ENCODE data around the gene FSTL3. TPM values are rescaled to one million over a fixed set of nuclear protein-coding genes. Genes with fewer than 3 reads are reported as not detected.

FSTL3 gene
- polyA plus RNA-seq, 2 donors: 5.9 to 7.8 TPM

- H3K27ac ChIP-seq (ENCODE audit: low read depth in 2 of 2, low read length in 1 of 2): peak overlapping the region in 1 of 2 donors; percentile 27
- H3K9me3 ChIP-seq (ENCODE audit: control insufficient read depth in 2 of 2, insufficient read depth in 1 of 2, low read depth in 1 of 2, low read length in 1 of 2): peaks cover 0 to 7% of the 10 kb centered on the region in 2 donors
- H3K4me3 ChIP-seq (ENCODE audit: low read depth in 1 of 2, low read length in 2 of 2): no peak overlapping the region
- no peaks in the 10 kb centered on the region for H3K36me3 ChIP-seq (ENCODE audit: control insufficient read depth in 2 of 2, insufficient read depth in 2 of 2, low read length in 1 of 2)
- WGBS, 2 donors: 15 to 32% methylated on average over 42 to 79 of the region's 79 CpGs
- peaks cover 0 to 5% of the 10 kb centered on the region in 2 donors for H3K4me1 ChIP-seq (ENCODE audit: control insufficient read depth in 2 of 2, insufficient read depth in 2 of 2, low read length in 1 of 2)
- no peaks in the 10 kb centered on the region for H3K27me3 ChIP-seq (ENCODE audit: control insufficient read depth in 1 of 2, insufficient read depth in 2 of 2, low read length in 2 of 2)
Observed at GRCh38 chr19:719636-720344, 43.6 kb downstream of the FSTL3 start.

GRCh38 chr19:720345-721160, 44.4 kb downstream of the FSTL3 start:
- Histone ChIP-seq H3K27ac (ENCODE audit: low read depth in 2 of 2, low read length in 1 of 2) (no peak overlapping the region), H3K9me3 (ENCODE audit: control insufficient read depth in 2 of 2, insufficient read depth in 1 of 2, low read depth in 1 of 2, low read length in 1 of 2) (peaks cover 0 to 3% of the 10 kb centered on the region in 2 donors), H3K36me3 (ENCODE audit: control insufficient read depth in 2 of 2, insufficient read depth in 2 of 2, low read length in 1 of 2) (no peaks in the 10 kb centered on the region), H3K4me3 (ENCODE audit: low read depth in 1 of 2, low read length in 2 of 2) (no peak overlapping the region), H3K4me1 (ENCODE audit: control insufficient read depth in 2 of 2, insufficient read depth in 2 of 2, low read length in 1 of 2) (peaks cover 0 to 5% of the 10 kb centered on the region in 2 donors), H3K27me3 (ENCODE audit: control insufficient read depth in 1 of 2, insufficient read depth in 2 of 2, low read length in 2 of 2) (no peaks in the 10 kb centered on the region)
- WGBS, 2 donors: 36 to 46% methylated on average over 32 to 54 of the region's 58 CpGs

- Histone ChIP-seq H3K4me3 (ENCODE audit: low read depth in 1 of 2, low read length in 2 of 2) (no peak overlapping the region), H3K36me3 (ENCODE audit: control insufficient read depth in 2 of 2, insufficient read depth in 2 of 2, low read length in 1 of 2) (no peaks in the 10 kb centered on the region), H3K27me3 (ENCODE audit: control insufficient read depth in 1 of 2, insufficient read depth in 2 of 2, low read length in 2 of 2) (no peaks in the 10 kb centered on the region), H3K9me3 (ENCODE audit: control insufficient read depth in 2 of 2, insufficient read depth in 1 of 2, low read depth in 1 of 2, low read length in 1 of 2) (no peaks in the 10 kb centered on the region), H3K4me1 (ENCODE audit: control insufficient read depth in 2 of 2, insufficient read depth in 2 of 2, low read length in 1 of 2) (peaks cover 0 to 5% of the 10 kb centered on the region in 2 donors), H3K27ac (ENCODE audit: low read depth in 2 of 2, low read length in 1 of 2) (no peak overlapping the region)
- WGBS, 2 donors: 60% methylated on average over 17 of the region's 17 CpGs
Observed at GRCh38 chr19:722553-723101, 46.4 kb downstream of the FSTL3 start.

GRCh38 chr19:723247-723646, 47.1 kb downstream of the FSTL3 start:
- WGBS, 2 donors: 79 to 83% methylated on average over 13 of the region's 13 CpGs
- no peaks in the 10 kb centered on the region for H3K9me3 ChIP-seq (ENCODE audit: control insufficient read depth in 2 of 2, insufficient read depth in 1 of 2, low read depth in 1 of 2, low read length in 1 of 2)
- H3K27me3 ChIP-seq (ENCODE audit: control insufficient read depth in 1 of 2, insufficient read depth in 2 of 2, low read length in 2 of 2): no peaks in the 10 kb centered on the region
- H3K36me3 ChIP-seq (ENCODE audit: control insufficient read depth in 2 of 2, insufficient read depth in 2 of 2, low read length in 1 of 2): no peaks in the 10 kb centered on the region
- peaks cover 0 to 5% of the 10 kb centered on the region in 2 donors for H3K4me1 ChIP-seq (ENCODE audit: control insufficient read depth in 2 of 2, insufficient read depth in 2 of 2, low read length in 1 of 2)
- no peak overlapping the region for H3K4me3 ChIP-seq (ENCODE audit: low read depth in 1 of 2, low read length in 2 of 2)
- no peak overlapping the region for H3K27ac ChIP-seq (ENCODE audit: low read depth in 2 of 2, low read length in 1 of 2)

GRCh38 chr19:723714-724113, 47.5 kb downstream of the FSTL3 start:
- WGBS, 2 donors: 85 to 92% methylated on average over 18 of the region's 18 CpGs
- no peaks in the 10 kb centered on the region for H3K9me3 ChIP-seq (ENCODE audit: control insufficient read depth in 2 of 2, insufficient read depth in 1 of 2, low read depth in 1 of 2, low read length in 1 of 2)
- H3K4me3 ChIP-seq (ENCODE audit: low read depth in 1 of 2, low read length in 2 of 2): no peak overlapping the region
- no peaks in the 10 kb centered on the region for H3K27me3 ChIP-seq (ENCODE audit: control insufficient read depth in 1 of 2, insufficient read depth in 2 of 2, low read length in 2 of 2)
- no peak overlapping the region for H3K27ac ChIP-seq (ENCODE audit: low read depth in 2 of 2, low read length in 1 of 2)
- H3K4me1 ChIP-seq (ENCODE audit: control insufficient read depth in 2 of 2, insufficient read depth in 2 of 2, low read length in 1 of 2): peaks cover 0 to 5% of the 10 kb centered on the region in 2 donors
- no peaks in the 10 kb centered on the region for H3K36me3 ChIP-seq (ENCODE audit: control insufficient read depth in 2 of 2, insufficient read depth in 2 of 2, low read length in 1 of 2)

GRCh38 chr19:725461-726089, 49.4 kb downstream of the FSTL3 start:
- 87 to 90% methylated on average over 13 of the region's 13 CpGs for WGBS, 2 donors
- no peaks in the 10 kb centered on the region for H3K27me3 ChIP-seq (ENCODE audit: control insufficient read depth in 1 of 2, insufficient read depth in 2 of 2, low read length in 2 of 2)
- H3K4me1 ChIP-seq (ENCODE audit: control insufficient read depth in 2 of 2, insufficient read depth in 2 of 2, low read length in 1 of 2): no peaks in the 10 kb centered on the region
- H3K27ac ChIP-seq (ENCODE audit: low read depth in 2 of 2, low read length in 1 of 2): no peak overlapping the region
- no peak overlapping the region for H3K4me3 ChIP-seq (ENCODE audit: low read depth in 1 of 2, low read length in 2 of 2)
- H3K36me3 ChIP-seq (ENCODE audit: control insufficient read depth in 2 of 2, insufficient read depth in 2 of 2, low read length in 1 of 2): no peaks in the 10 kb centered on the region
- no peaks in the 10 kb centered on the region for H3K9me3 ChIP-seq (ENCODE audit: control insufficient read depth in 2 of 2, insufficient read depth in 1 of 2, low read depth in 1 of 2, low read length in 1 of 2)

- 77 to 81% methylated on average over 43 of the region's 43 CpGs for WGBS, 2 donors
- H3K27ac ChIP-seq (ENCODE audit: low read depth in 2 of 2, low read length in 1 of 2): peak overlapping the region; percentile 48 to 79
Observed at GRCh38 chr19:726993-727956, 51.1 kb downstream of the FSTL3 start.

GRCh38 chr19:728011-728410, 51.8 kb downstream of the FSTL3 start:
- Histone ChIP-seq H3K27me3 (ENCODE audit: control insufficient read depth in 1 of 2, insufficient read depth in 2 of 2, low read length in 2 of 2) (no peaks in the 10 kb centered on the region), H3K4me1 (ENCODE audit: control insufficient read depth in 2 of 2, insufficient read depth in 2 of 2, low read length in 1 of 2) (no peaks in the 10 kb centered on the region), H3K27ac (ENCODE audit: low read depth in 2 of 2, low read length in 1 of 2) (peak overlapping the region in 1 of 2 donors; percentile 79), H3K36me3 (ENCODE audit: control insufficient read depth in 2 of 2, insufficient read depth in 2 of 2, low read length in 1 of 2) (no peaks in the 10 kb centered on the region), H3K4me3 (ENCODE audit: low read depth in 1 of 2, low read length in 2 of 2) (no peak overlapping the region), H3K9me3 (ENCODE audit: control insufficient read depth in 2 of 2, insufficient read depth in 1 of 2, low read depth in 1 of 2, low read length in 1 of 2) (no peaks in the 10 kb centered on the region)
- 53 to 61% methylated on average over 26 of the region's 26 CpGs for whole genome bisulfite sequencing, 2 donors

More at GRCh38 chr19:726993-727956, 51.1 kb downstream of the FSTL3 start:
- Histone ChIP-seq H3K4me3 (ENCODE audit: low read depth in 1 of 2, low read length in 2 of 2) (no peak overlapping the region), H3K36me3 (ENCODE audit: control insufficient read depth in 2 of 2, insufficient read depth in 2 of 2, low read length in 1 of 2) (no peaks in the 10 kb centered on the region), H3K9me3 (ENCODE audit: control insufficient read depth in 2 of 2, insufficient read depth in 1 of 2, low read depth in 1 of 2, low read length in 1 of 2) (no peaks in the 10 kb centered on the region), H3K4me1 (ENCODE audit: control insufficient read depth in 2 of 2, insufficient read depth in 2 of 2, low read length in 1 of 2) (no peaks in the 10 kb centered on the region), H3K27me3 (ENCODE audit: control insufficient read depth in 1 of 2, insufficient read depth in 2 of 2, low read length in 2 of 2) (no peaks in the 10 kb centered on the region)

All from esophagus (tissue), 2 donors.